HepG2 (cell line): ENCODE data around the gene PNKP. TPM values are rescaled to one million over a fixed set of nuclear protein-coding genes. Genes with fewer than 3 reads are reported as not detected.

Experiments
- CREB1 ChIP-seq, 2 experiments: fragments of 450-650 bp in 1 of 2; IDR thresholded peaks; 2 replicates each; pipeline ENCODE4 v1.6.1; 2016 to 2017; ENCODE audit warnings: control low read depth in 1 of 2, mild to moderate bottlenecking in 1 of 2, missing compliant biosample characterization in 1 of 2, missing genetic modification characterization in 1 of 2
- DZIP1 ChIP-seq: sonication (generic); formaldehyde crosslinking; IDR thresholded peaks from 2 replicates; pipeline ENCODE4 v1.5.0; 2020; ENCODE audit warnings: mild to moderate bottlenecking, missing genetic modification reagents
- E2F2 ChIP-seq: sonication (generic); formaldehyde crosslinking; IDR thresholded peaks from 2 replicates; pipeline ENCODE4 v1.4.0; 2020; ENCODE audit warnings: missing genetic modification reagents, borderline replicate concordance
- FOXO4 ChIP-seq: sonication (generic); formaldehyde crosslinking; conservative IDR thresholded peaks from 2 replicates; pipeline ENCODE4 v1.8.1; 2023; ENCODE audit warnings: missing genetic modification reagents
- GMEB1 ChIP-seq: sonication (generic); formaldehyde crosslinking; IDR thresholded peaks from 2 replicates; pipeline ENCODE4 v1.5.1; 2020; ENCODE audit warnings: missing genetic modification reagents, mild to moderate bottlenecking, borderline replicate concordance
- GTF2F1 ChIP-seq: fragments of 150-350 bp; IDR thresholded peaks from 2 replicates; pipeline ENCODE4 v1.6.1; 2014; ENCODE audit warnings: low read length
- HNRNPLL ChIP-seq: fragments of 200-400 bp; formaldehyde crosslinking; IDR thresholded peaks from 2 replicates; pipeline ENCODE4 v1.6.1; 2017; ENCODE audit warnings: mild to moderate bottlenecking, low read depth, low read length; ENCODE audit not compliant: poor library complexity, severe bottlenecking
- HNRNPUL1 ChIP-seq: fragments of 200-400 bp; formaldehyde crosslinking; IDR thresholded peaks from 2 replicates; pipeline ENCODE4 v1.6.1; 2017; ENCODE audit warnings: low read depth, mild to moderate bottlenecking, low read length, moderate library complexity
- IRX3 ChIP-seq: sonication (generic); formaldehyde crosslinking; IDR thresholded peaks from 2 replicates; pipeline ENCODE4 v1.8.1; 2023; ENCODE audit warnings: mild to moderate bottlenecking, low read depth, missing genetic modification reagents, borderline replicate concordance
- KLF13 ChIP-seq: sonication (generic); formaldehyde crosslinking; IDR thresholded peaks from 2 replicates; pipeline ENCODE4 v1.4.0; 2020; ENCODE audit warnings: mild to moderate bottlenecking, missing genetic modification reagents
- NFKBIZ ChIP-seq: IDR thresholded peaks from 2 replicates; pipeline ENCODE4 v1.6.1; 2018; ENCODE audit warnings: missing genetic modification reagents, missing compliant biosample characterization
- TAF15 ChIP-seq: fragments of 200-400 bp; formaldehyde crosslinking; IDR thresholded peaks from one replicate; pipeline ENCODE4 v1.6.1; 2018; ENCODE audit warnings: mild to moderate bottlenecking, low read depth, low read length; ENCODE audit not compliant: poor library complexity, severe bottlenecking
- ZBTB44 ChIP-seq: sonication (generic); formaldehyde crosslinking; IDR thresholded peaks from 2 replicates; pipeline ENCODE4 v1.4.0; 2020; ENCODE audit warnings: missing genetic modification reagents
- ZC3H4 ChIP-seq: sonication (generic); formaldehyde crosslinking; IDR thresholded peaks from 2 replicates; pipeline ENCODE4 v1.4.0; 2020; ENCODE audit warnings: missing genetic modification reagents, borderline replicate concordance
- ZIK1 ChIP-seq: sonication (generic); formaldehyde crosslinking; IDR thresholded peaks from 2 replicates; pipeline ENCODE4 v1.5.0; 2020; ENCODE audit warnings: mild to moderate bottlenecking, low read depth, missing genetic modification reagents, borderline replicate concordance
- ZNF282 ChIP-seq: fragments of 450-650 bp; IDR thresholded peaks from 2 replicates; pipeline ENCODE4 v1.6.1; 2018; ENCODE audit not compliant: partially characterized antibody
- ZNF350 ChIP-seq: sonication (generic); formaldehyde crosslinking; IDR thresholded peaks from 2 replicates; pipeline ENCODE4 v1.4.0; 2020; ENCODE audit warnings: mild to moderate bottlenecking, low read depth, missing genetic modification reagents, borderline replicate concordance
- ZNF672 ChIP-seq: sonication (generic); formaldehyde crosslinking; IDR thresholded peaks from 2 replicates; pipeline ENCODE4 v1.8.1; 2022; ENCODE audit warnings: missing genetic modification reagents
- ZNF788 ChIP-seq: sonication (generic); formaldehyde crosslinking; IDR thresholded peaks from 2 replicates; pipeline ENCODE4 v1.5.0; 2020; ENCODE audit warnings: mild to moderate bottlenecking, missing genetic modification reagents, borderline replicate concordance
- polyA plus RNA-seq, 8 experiments: library from polyadenylated mRNA; depleted of rRNA in 3 of 8; stranded (reverse) in 7 of 8; unstranded in 1 of 8; fragments of >200 nt; fragmentation: Illumina TruSeq in 4 of 8; extraction: Trizol in 4 of 8; gene quantifications; 2 replicates each; pipeline versions ENCODE4 v1.2.1 to v1.2.3, GENCODE V29; 2011 to 2016; ENCODE audit warnings: low read depth in 4 of 8, missing spikeins in 1 of 8, mixed read lengths in 1 of 8; ENCODE audit not compliant: insufficient read depth in 1 of 8
- total RNA-seq, 5 experiments: library from RNA; depleted of rRNA; stranded (reverse); fragments of >200 nt; fragmentation: Illumina TruSeq; extraction: Trizol; gene quantifications; 2 replicates each; pipeline ENCODE4 v1.2.3, GENCODE V29; 2016; ENCODE audit warnings: low read depth in 1 of 5

Gene PNKP
- total and polyA plus RNA-seq, 2 of the 13 experiments (the other 11 are each of a cell fraction or from before 2014, with no cell fraction given) = 12.7 to 27.1 TPM

- TF ChIP-seq IRX3 (CRISPR knock-in tag) = no peak
- 0 out of 2 replicates have a peak, but pooled peaks have one; percentile 23 for TF ChIP-seq DZIP1 (CRISPR knock-in tag)
- TF ChIP-seq GTF2F1 = 0 out of 2 replicates have a peak, but pooled peaks have one; percentile 12
- TF ChIP-seq ZNF350 = peak; percentile 14; the same call in 1 of the 2 replicates
- TF ChIP-seq KLF13 = no peak
- TF ChIP-seq GMEB1 = peak; percentile 70; the same call in 1 of the 2 replicates
- TF ChIP-seq FOXO4 (CRISPR knock-in tag) = no peak
- peak; percentile 93 for TF ChIP-seq CREB1 (IDR thresholded peaks at IDR 0.05)
- TF ChIP-seq CREB1 (CRISPR knock-in tag; IDR thresholded peaks at IDR 0.05) = peak; percentile 96
- TF ChIP-seq TAF15 = no peak
- no peak for TF ChIP-seq ZIK1 (CRISPR knock-in tag)
- no peak; the same call in 1 of the 2 replicates for TF ChIP-seq ZNF788 (CRISPR knock-in tag)
- no peak for TF ChIP-seq NFKBIZ (CRISPR knock-in tag)
- TF ChIP-seq ZC3H4 (CRISPR knock-in tag) = no peak; the same call in 1 of the 2 replicates
- no peak for TF ChIP-seq HNRNPUL1
- TF ChIP-seq ZNF672 = no peak
- no peak for TF ChIP-seq E2F2 (CRISPR knock-in tag)
- no peak for TF ChIP-seq ZBTB44 (CRISPR knock-in tag)
- no peak for TF ChIP-seq ZNF282
- TF ChIP-seq HNRNPLL = peak; percentile 87
Observed at GRCh38 chr19:49877020-49877878, 9.9 kb upstream of the PNKP start, which contains the start of the genes AKT1S1 and TBC1D17 (continued).
